Measurements from ENCODE around the gene TRABD2A.

DNA sequence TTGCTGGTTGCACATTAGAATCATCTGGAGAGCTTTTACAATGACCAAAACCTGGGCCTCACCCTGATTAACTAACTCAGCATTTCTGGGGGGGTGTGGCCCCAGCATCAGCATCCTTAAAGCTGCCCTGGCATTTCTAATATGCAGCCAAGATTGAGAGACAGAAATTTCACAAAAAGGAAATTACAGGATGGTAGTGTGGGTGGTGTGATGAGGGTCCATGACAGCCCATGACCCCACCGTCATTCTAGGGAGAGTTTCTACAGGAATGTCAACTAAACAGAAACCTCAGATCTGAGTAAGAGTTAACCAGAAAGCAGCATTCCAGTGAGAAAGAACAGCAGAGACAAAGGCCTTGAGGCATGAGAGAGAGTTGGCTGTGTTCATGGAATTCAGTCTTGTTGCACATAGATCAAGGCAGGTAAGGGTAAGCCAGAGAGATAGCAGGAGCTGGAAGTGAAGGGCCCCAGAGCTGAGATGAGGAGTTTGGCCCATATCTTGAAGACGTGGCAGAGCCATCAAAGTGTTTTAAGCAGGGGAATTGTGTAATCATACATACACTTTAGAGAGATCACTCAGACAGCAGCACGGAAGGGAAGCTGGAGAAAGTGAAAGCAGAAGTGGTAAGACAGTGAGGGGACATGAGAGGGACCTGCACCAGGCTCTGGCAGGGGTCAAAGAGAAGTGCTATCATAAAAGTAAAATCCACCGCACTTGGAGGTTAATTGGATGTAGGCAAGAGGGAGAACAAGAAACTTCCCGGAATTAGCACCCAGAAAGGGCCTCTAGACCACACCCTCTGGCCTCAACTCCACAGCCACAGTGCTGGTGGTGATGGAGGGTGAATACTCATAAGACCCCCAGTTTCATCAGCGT is 7.8 kb upstream of the TRABD2A start:
- TF ChIP-seq, protein P1, sequence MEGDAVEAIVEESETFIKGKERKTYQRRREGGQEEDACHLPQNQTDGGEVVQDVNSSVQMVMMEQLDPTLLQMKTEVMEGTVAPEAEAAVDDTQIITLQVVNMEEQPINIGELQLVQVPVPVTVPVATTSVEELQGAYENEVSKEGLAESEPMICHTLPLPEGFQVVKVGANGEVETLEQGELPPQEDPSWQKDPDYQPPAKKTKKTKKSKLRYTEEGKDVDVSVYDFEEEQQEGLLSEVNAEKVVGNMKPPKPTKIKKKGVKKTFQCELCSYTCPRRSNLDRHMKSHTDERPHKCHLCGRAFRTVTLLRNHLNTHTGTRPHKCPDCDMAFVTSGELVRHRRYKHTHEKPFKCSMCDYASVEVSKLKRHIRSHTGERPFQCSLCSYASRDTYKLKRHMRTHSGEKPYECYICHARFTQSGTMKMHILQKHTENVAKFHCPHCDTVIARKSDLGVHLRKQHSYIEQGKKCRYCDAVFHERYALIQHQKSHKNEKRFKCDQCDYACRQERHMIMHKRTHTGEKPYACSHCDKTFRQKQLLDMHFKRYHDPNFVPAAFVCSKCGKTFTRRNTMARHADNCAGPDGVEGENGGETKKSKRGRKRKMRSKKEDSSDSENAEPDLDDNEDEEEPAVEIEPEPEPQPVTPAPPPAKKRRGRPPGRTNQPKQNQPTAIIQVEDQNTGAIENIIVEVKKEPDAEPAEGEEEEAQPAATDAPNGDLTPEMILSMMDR (IDR thresholded peaks at IDR 0.05) = no peak
- TF ChIP-seq POLR2A (IDR thresholded peaks at IDR 0.05) = no peak

All from body of pancreas (tissue), 4 donors.